Uterus (tissue), 2 donors: Measurements from ENCODE around the gene LRP6.

Experiments
- POLR2A ChIP-seq, 2 donors: fragments of 450-650 bp; IDR thresholded peaks; one replicate each; pipeline ENCODE4 v1.6.1; 2016; ENCODE audit warnings: antibody characterized with exemption in 2 of 2, mild to moderate bottlenecking in 1 of 2, moderate library complexity in 1 of 2
- TF ChIP-seq, protein P1 (sequence below), 4 experiments: fragments of 200-600 bp in 2 of 4; fragments of 450-650 bp in 2 of 4; sonication (generic) in 2 of 4; IDR thresholded peaks; one replicate each; pipeline ENCODE4 v1.5.1; 2016 to 2019; ENCODE audit warnings: antibody characterized with exemption in 4 of 4, mild to moderate bottlenecking in 2 of 4, moderate library complexity in 1 of 4

- TF ChIP-seq, protein P1, sequence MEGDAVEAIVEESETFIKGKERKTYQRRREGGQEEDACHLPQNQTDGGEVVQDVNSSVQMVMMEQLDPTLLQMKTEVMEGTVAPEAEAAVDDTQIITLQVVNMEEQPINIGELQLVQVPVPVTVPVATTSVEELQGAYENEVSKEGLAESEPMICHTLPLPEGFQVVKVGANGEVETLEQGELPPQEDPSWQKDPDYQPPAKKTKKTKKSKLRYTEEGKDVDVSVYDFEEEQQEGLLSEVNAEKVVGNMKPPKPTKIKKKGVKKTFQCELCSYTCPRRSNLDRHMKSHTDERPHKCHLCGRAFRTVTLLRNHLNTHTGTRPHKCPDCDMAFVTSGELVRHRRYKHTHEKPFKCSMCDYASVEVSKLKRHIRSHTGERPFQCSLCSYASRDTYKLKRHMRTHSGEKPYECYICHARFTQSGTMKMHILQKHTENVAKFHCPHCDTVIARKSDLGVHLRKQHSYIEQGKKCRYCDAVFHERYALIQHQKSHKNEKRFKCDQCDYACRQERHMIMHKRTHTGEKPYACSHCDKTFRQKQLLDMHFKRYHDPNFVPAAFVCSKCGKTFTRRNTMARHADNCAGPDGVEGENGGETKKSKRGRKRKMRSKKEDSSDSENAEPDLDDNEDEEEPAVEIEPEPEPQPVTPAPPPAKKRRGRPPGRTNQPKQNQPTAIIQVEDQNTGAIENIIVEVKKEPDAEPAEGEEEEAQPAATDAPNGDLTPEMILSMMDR (IDR thresholded peaks at IDR 0.05) = no peak
- TF ChIP-seq POLR2A (IDR thresholded peaks at IDR 0.05) = no peak
Observed at GRCh38 chr12:12273291-12273957, 6.6 kb upstream of the LRP6 start.
